ENCODE data around the gene F7.
"Not testable (repeated sequence)": the region's sequence is repeated elsewhere in the genome, so short reads cannot be mapped to it uniquely, and the experiment has no call there.

Gene F7

GRCh38 chr13:113157206-113157928, 51.8 kb downstream of the F7 start:
- DNase-seq, result no peak

DNA sequence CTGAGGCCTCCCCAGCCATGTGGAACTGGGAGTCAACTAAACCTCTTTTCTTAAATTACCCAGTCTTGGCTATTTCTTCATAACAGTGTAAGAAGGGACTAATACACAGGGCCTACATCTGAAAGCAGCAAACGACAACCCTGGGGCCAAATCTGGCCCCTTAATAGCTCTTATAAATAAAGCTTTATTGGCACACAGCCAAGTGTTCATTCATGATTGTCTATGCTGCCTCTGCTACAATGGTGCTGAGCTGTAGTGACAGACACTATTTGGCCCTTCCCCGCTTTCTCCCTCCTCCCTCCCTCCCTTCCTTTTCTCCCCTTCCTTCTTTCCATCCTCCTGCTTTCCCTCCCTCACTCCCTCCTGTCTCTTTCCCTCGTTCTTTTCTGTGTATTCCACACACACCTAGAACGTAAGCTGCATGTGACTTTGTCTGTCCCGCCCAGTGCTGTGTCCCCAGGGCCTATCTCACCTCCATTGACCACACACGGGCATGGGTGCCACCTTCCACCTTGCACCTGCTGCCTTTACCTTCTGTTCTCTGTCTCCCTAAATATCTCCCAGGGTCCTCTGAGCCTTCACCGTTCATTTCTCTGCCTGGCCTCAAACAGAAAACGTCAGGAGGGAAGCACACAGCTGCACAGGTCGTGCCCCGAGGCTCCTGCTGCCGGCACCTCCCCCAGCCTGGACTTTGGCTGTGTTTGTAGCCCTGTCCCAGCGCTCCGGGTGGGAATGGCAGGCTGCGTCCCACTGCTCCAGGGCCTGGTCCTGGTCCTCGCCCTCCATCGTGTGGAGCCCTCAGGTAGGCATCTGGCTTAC, 52.5 kb downstream of the F7 start, which contains the start of gene PROZ:
PROZ (plus strand) TSS at position 720 of the 819 bp plus-strand sequence; CDS start at position 733, 13 bp downstream.
- no peak for DNase-seq

DNA sequence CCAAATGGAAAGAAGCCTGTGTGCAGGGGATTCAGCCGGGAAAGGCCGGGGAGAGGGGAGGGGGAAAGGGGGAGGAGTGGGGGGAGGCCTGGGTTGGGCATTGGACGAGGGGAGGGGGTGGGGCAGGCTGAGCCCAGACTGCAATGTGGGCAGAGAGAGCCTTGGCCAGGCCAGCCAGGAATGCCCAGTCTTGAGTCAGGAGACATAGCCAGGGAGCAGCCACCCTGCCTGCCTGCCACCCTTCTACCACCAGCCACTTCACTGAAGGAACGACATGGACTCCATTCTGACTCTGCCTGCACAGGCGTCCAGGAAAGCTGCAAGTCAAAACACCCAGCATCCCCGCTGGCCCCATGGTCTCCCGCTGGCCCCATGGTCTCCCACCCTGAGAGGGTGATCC, 53.4 kb downstream of the F7 start:
- no peak for DNase-seq

- DNase-seq, result no peak
These were observed 54.1 kb downstream of the F7 start for GRCh38 chr13:113159701-113160100.

GRCh38 chr13:113160983-113161382, 55.4 kb downstream of the F7 start:
- DNase-seq, result no peak

DNA sequence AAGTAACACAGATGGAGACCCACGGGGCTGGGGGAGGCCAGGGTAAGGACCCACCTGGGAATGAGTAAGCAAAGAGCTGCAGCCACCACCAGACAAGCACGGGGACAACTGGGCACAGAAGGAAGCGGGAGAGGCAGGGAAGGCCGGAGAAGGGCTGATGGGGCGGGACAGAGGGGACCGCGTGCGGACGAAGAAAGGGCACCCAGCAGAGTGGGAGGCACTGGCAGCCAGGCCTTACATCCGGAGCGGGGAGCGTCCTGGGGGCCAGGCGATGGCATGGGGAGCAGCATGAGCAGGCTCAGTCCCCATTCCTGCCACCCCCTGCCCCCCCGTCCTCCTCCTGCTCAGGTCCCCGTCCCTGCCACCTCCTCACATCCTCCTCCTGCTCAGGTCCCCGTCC, 55.8 kb downstream of the F7 start:
- DNase-seq, result no peak

- not testable (repeated sequence) for DNase-seq
These were observed 56.4 kb downstream of the F7 start for GRCh38 chr13:113161975-113162374.

- DNase-seq, result no peak
These were observed 57.4 kb downstream of the F7 start for GRCh38 chr13:113162783-113163685.

GRCh38 chr13:113164492-113164891, 58.9 kb downstream of the F7 start:
- DNase-seq, result no peak

GRCh38 chr13:113166266-113166665, 60.7 kb downstream of the F7 start:
- DNase-seq, result no peak

- DNase-seq, result no peak
These were observed 61.1 kb downstream of the F7 start for GRCh38 chr13:113166681-113167080.

DNA sequence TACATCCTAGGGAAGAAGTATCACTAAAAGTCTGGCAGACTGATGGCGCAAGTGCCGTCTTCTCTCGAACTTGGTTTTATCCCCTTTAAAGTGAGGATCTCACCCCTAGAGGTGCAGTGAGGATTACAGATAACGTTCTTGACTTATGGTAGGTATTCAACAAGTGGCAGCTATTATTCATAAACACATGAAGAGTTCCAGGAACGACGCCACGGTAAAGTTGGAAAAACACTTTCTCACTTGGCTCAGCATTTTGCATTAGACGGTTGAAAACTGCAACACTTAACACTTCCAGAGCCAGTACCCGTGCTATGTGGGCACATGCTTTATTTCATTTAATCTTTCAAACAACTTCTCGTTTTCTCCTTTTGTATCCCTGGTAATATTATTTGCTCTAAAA, 61.6 kb downstream of the F7 start:
- DNase-seq, result no peak

GRCh38 chr13:113167575-113167974, 62.0 kb downstream of the F7 start:
- DNase-seq, result no peak

DNA sequence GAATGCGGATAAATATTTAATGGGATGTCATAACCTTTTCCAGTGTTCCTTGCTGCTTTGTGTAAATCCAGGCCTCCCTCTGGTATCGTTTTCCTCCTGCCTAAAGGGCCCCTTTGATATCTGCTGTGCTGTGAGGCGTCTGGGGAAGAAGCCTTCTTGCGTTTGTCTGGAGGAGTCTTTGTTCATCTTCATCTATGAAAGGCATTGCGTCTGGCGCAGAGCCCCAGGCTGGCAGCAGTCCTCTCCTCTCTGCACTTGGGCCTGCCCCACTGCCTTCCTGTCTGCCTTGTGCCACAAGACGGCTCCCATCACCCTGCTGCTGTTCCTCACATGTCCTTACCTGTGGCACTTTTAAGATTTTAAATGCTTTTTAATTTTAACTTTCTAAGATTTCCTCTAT, 62.6 kb downstream of the F7 start:
- DNase-seq, result no peak

GRCh38 chr13:113169277-113170272, 64.0 kb downstream of the F7 start:
- DNase-seq, result no peak
